K562 (cell line): ENCODE data around the gene SMC1A. TPM values are rescaled to one million over a fixed set of nuclear protein-coding genes. Genes with fewer than 3 reads are reported as not detected.
"Not testable (repeated sequence)": the region's sequence is repeated elsewhere in the genome, so short reads cannot be mapped to it uniquely, and the experiment has no call there.

Experiments
- ATAC-seq: fragments of 200-7000 bp; cut with Tn5 transposase; 3 replicates; pipeline ENCODE4 v1.9.1; 2020; ENCODE audit warnings: moderate library complexity
- BruUV-seq: library from RNA; stranded (reverse); fragments of 400-500 nt; replicated peaks from 2 replicates; lab custom pipeline; 2021; lab: Mats Ljungman, UMichigan
- CTCF ChIA-PET: fragments of 300-600 bp; formaldehyde crosslinking; extraction: SDS; loops from one replicate; lab custom pipeline; 2021; ENCODE audit warnings: low intra/inter-chr PET ratio; lab: Yijun Ruan, JAX
- POLR2A ChIA-PET: fragments of 300-600, 350-650 bp; sonication (Branson Sonifier 250); formaldehyde crosslinking; extraction: SDS; loops from one replicate; lab custom pipeline; 2021; ENCODE audit warnings: antibody characterized with exemption, inconsistent platforms; lab: Yijun Ruan, JAX
- DNase-seq, 4 experiments: peaks; one replicate each; pipeline versions ENCODE4 v3.0.0 to v3.0.0-alpha.2; 2011 to 2018; ENCODE audit warnings: low spot score in 3 of 4, mixed read lengths in 3 of 4; ENCODE audit errors: extremely low read depth in 1 of 4
- FAIRE-seq: peaks from 2 replicates; lab custom pipeline; 2011; peaks lifted over from hg19 to GRCh38; lab: Jason Lieb, UNC
- H2AFZ ChIP-seq: 2 replicates; pipeline ENCODE4 v1.6.0; 2011; ENCODE audit warnings: low read depth, low read length, control low read depth, inconsistent platforms
- H3K27ac ChIP-seq: fragments of 200-600 bp; 3 replicates; pipeline ENCODE4 v1.8.0; 2011; ENCODE audit warnings: low read depth, mild to moderate bottlenecking, control low read depth, inconsistent platforms, low read length, moderate library complexity, mixed read lengths; ENCODE audit errors: extremely low read depth
- H3K27me3 ChIP-seq, 2 experiments: fragments of 300-600 bp in 1 of 2; 2 replicates in 1 of 2; 3 replicates in 1 of 2; pipeline versions ENCODE4 v1.6.0 to v1.8.0; 2011; ENCODE audit warnings: inconsistent platforms in 2 of 2, low read length in 2 of 2, mild to moderate bottlenecking in 1 of 2, mixed read lengths in 1 of 2, moderate library complexity in 1 of 2; ENCODE audit not compliant: control insufficient read depth in 2 of 2, insufficient read depth in 2 of 2
- H3K36me3 ChIP-seq: fragments of 300-600 bp; 3 replicates; pipeline ENCODE4 v1.8.0; 2011; ENCODE audit warnings: mild to moderate bottlenecking, low read length, inconsistent platforms; ENCODE audit not compliant: control insufficient read depth, insufficient read depth
- H3K4me1 ChIP-seq, 2 experiments: fragments of 200-600 bp in 1 of 2; replicated peaks in 1 of 2; 2 replicates in 1 of 2; 3 replicates in 1 of 2; pipeline versions ENCODE4 v1.5.1 to v1.8.0; 2011; ENCODE audit warnings: inconsistent platforms in 2 of 2, low read length in 2 of 2, mild to moderate bottlenecking in 1 of 2, mixed read lengths in 1 of 2, moderate library complexity in 1 of 2; ENCODE audit not compliant: control insufficient read depth in 2 of 2, insufficient read depth in 2 of 2
- H3K4me2 ChIP-seq: 2 replicates; pipeline ENCODE4 v1.6.1; 2011; ENCODE audit warnings: low read length, control low read depth, inconsistent platforms, mixed read lengths; ENCODE audit not compliant: insufficient read depth
- H3K4me3 ChIP-seq: fragments of 200-600 bp; sonication (generic), shearing (Covaris generic); 2 replicates; pipeline ENCODE4 v1.5.1; 2016; ENCODE audit warnings: control low read depth, inconsistent platforms
- H3K79me2 ChIP-seq: fragments of 200-600 bp; 3 replicates; pipeline ENCODE4 v1.8.0; 2011; ENCODE audit warnings: low read length, inconsistent platforms; ENCODE audit not compliant: control insufficient read depth, insufficient read depth
- H3K9ac ChIP-seq, 2 experiments: 2 replicates each; pipeline versions ENCODE4 v1.6.0 to v1.6.1; 2011; ENCODE audit warnings: low read depth in 2 of 2, low read length in 2 of 2, control low read depth in 1 of 2, inconsistent platforms in 1 of 2, mild to moderate bottlenecking in 1 of 2, mixed read lengths in 1 of 2; ENCODE audit not compliant: insufficient read depth in 1 of 2
- H3K9me1 ChIP-seq: one replicate; pipeline ENCODE4 v1.6.0; 2011; ENCODE audit warnings: inconsistent platforms, mild to moderate bottlenecking, low read length, moderate library complexity; ENCODE audit not compliant: control insufficient read depth, insufficient read depth
- H3K9me3 ChIP-seq: replicated peaks from 2 replicates; pipeline ENCODE4 v1.5.1; 2011; ENCODE audit warnings: low read depth, low read length, inconsistent platforms; ENCODE audit not compliant: control insufficient read depth, insufficient read depth
- H4K20me1 ChIP-seq: replicated peaks from 2 replicates; pipeline ENCODE4 v1.6.1; 2011; ENCODE audit warnings: low read length, inconsistent platforms, mixed read lengths; ENCODE audit not compliant: control insufficient read depth, insufficient read depth
- CHD2 ChIP-seq: IDR thresholded peaks from 2 replicates; pipeline ENCODE4 v1.6.1; 2011; ENCODE audit warnings: low read depth, low read length
- NR0B1 ChIP-seq: fragments of 450-650 bp; IDR thresholded peaks from one replicate; pipeline ENCODE4 v1.6.1; 2018; ENCODE audit warnings: mild to moderate bottlenecking, moderate library complexity; ENCODE audit not compliant: partially characterized antibody
- ZBTB2 ChIP-seq: fragments of 450-650 bp; IDR thresholded peaks from 2 replicates; pipeline ENCODE4 v1.6.1; 2016; ENCODE audit warnings: antibody characterized with exemption
- ZNF277 ChIP-seq: fragments of 250-450 bp; sonication (Bioruptor Pico); IDR thresholded peaks from 2 replicates; pipeline ENCODE4 v1.8.0; 2022; ENCODE audit warnings: inconsistent platforms, mild to moderate bottlenecking, moderate library complexity, borderline replicate concordance
- ZNF445 ChIP-seq: fragments of 250-450 bp; sonication (Bioruptor Pico); IDR thresholded peaks from 2 replicates; pipeline ENCODE4 v1.4.0; 2020; ENCODE audit warnings: low read depth, mild to moderate bottlenecking, moderate library complexity
- WGBS: fragments of 100-300 bp; shearing (Covaris generic); methylation state at CpG from one replicate; pipeline ENCODE4 v1.1.6; 2016; ENCODE audit warnings: low coverage, mixed read lengths; ENCODE audit not compliant: insufficient coverage; ENCODE audit errors: missing lambda C conversion rate; 5-methylcytosine and 5-hydroxymethylcytosine counted together
- in situ Hi-C: fragments of 300-500 bp; cut with MboI; formaldehyde crosslinking; loops from 4 replicates; pipeline ENCODE4 v1.15.0; 2018; ENCODE audit warnings: inconsistent platforms, mixed read lengths
- intact Hi-C: fragments of 100-400 bp; cut with micrococcal nuclease; formaldehyde crosslinking; loops from 2 replicates; pipeline ENCODE4 v1.14.2; 2022
- polyA plus RNA-seq, 8 experiments: library from polyadenylated mRNA; depleted of rRNA in 4 of 8; stranded (reverse) in 5 of 8; unstranded in 3 of 8; fragments of >200 nt; fragmentation: Nextera tagmentation in 2 of 8; fragmentation: Illumina TruSeq in 1 of 8; extraction: Ambion mirVana in 2 of 8; extraction: Trizol in 1 of 8; gene quantifications; 2 replicates each; pipeline versions ENCODE4 v1.2.1 to v1.2.3, GENCODE V29; 2011 to 2014; ENCODE audit warnings: inconsistent platforms in 1 of 8, missing spikeins in 1 of 8
- total RNA-seq, 7 experiments: library from RNA; depleted of rRNA in 6 of 7; stranded (reverse); fragments of >200 nt in 6 of 7; fragmentation: Illumina TruSeq in 2 of 7; extraction: Trizol in 2 of 7; gene quantifications; 2 replicates each; pipeline versions ENCODE4 v1.2.1 to v1.2.3, GENCODE V29; 2011 to 2021; ENCODE audit warnings: low replicate concordance in 1 of 7

SMC1A gene
- total and polyA plus RNA-seq, 9 of the 15 experiments (the other 6 are each of a cell fraction or from before 2014, with no cell fraction given) = 28.5 to 126 (median 71.2) TPM

GRCh38 chrX:53471346-53471745 is 48.9 kb upstream of the SMC1A start (continued):
- TF ChIP-seq ZBTB2 (no peak), CHD2 (no peak), ZNF445 (no peak), NR0B1 (no peak), ZNF277 (CRISPR knock-in tag) (no peak)

GRCh38 chrX:53468659-53469058 is 46.2 kb upstream of the SMC1A start:
- H4K20me1 ChIP-seq, in situ Hi-C loops, CTCF ChIA-PET: not testable (repeated sequence)

More at GRCh38 chrX:53468659-53469058, 46.2 kb upstream of the SMC1A start:
- peaks cover 0 to 19% of the 10 kb centered on the region in 2 experiments; a peak in 4 of 5 replicates for H3K27me3 ChIP-seq
- intact Hi-C loops, H3K79me2 ChIP-seq, H3K9me3 ChIP-seq, H3K4me3 ChIP-seq, ATAC-seq, H3K4me2 ChIP-seq, H2AFZ ChIP-seq, H3K4me1 ChIP-seq, H3K36me3 ChIP-seq, H3K27ac ChIP-seq, H3K9ac ChIP-seq, DNase-seq, H3K9me1 ChIP-seq, BruUV-seq, FAIRE-seq: not testable (repeated sequence)
- POLR2A ChIA-PET = interaction anchor here (0.8 kb wide), 1 partner anchor 11 kb away, joined by 3 read pairs; no protein-coding TSS in a partner anchor
- WGBS = 0% methylated on average over 3 of the region's 3 CpGs
